MCF 10A (cell line): ENCODE data around the gene KRTAP6-2. TPM values are rescaled to one million over a fixed set of nuclear protein-coding genes. Genes with fewer than 3 reads are reported as not detected.
A peak's percentile ranks its signal among the peaks of the same experiment; 100 is the strongest.

ENCODE experiments used
- BruUV-seq: library from RNA; stranded (reverse); fragments of 400-500 nt; replicated peaks from 2 replicates; lab custom pipeline; 2021; lab: Mats Ljungman, UMichigan
- CTCF ChIA-PET: fragments of 300-600 bp; sonication (Branson Sonifier 250); formaldehyde crosslinking; extraction: SDS; loops from one replicate; lab custom pipeline; 2021; ENCODE audit warnings: antibody characterized with exemption, inconsistent platforms; lab: Yijun Ruan, JAX
- POLR2A ChIA-PET: fragments of 300-600, 350-650 bp; sonication (Branson Sonifier 250); formaldehyde crosslinking; extraction: SDS; loops from one replicate; lab custom pipeline; 2020; ENCODE audit warnings: antibody characterized with exemption, inconsistent platforms; lab: Yijun Ruan, JAX
- DNase-seq: peaks from one replicate; pipeline ENCODE4 v3.0.0-alpha.2; 2018; ENCODE audit not compliant: unreplicated experiment
- H3K27ac Mint-ChIP-seq: one replicate; pipeline ENCODE4 v1.8.0; 2022; ENCODE audit warnings: mild to moderate bottlenecking, low read depth, mixed read lengths; ENCODE audit not compliant: unreplicated experiment
- H3K27me3 Mint-ChIP-seq: one replicate; pipeline ENCODE4 v1.8.0; 2022; ENCODE audit warnings: mixed read lengths; ENCODE audit not compliant: insufficient read depth, unreplicated experiment
- H3K36me3 Mint-ChIP-seq: one replicate; pipeline ENCODE4 v1.8.0; 2022; ENCODE audit warnings: mild to moderate bottlenecking, moderate library complexity, mixed read lengths; ENCODE audit not compliant: insufficient read depth, unreplicated experiment
- H3K4me1 Mint-ChIP-seq: one replicate; pipeline ENCODE4 v1.8.0; 2022; ENCODE audit warnings: mixed read lengths; ENCODE audit not compliant: insufficient read depth, unreplicated experiment
- H3K4me3 Mint-ChIP-seq: one replicate; pipeline ENCODE4 v1.8.0; 2022; ENCODE audit warnings: mild to moderate bottlenecking, moderate library complexity, mixed read lengths; ENCODE audit not compliant: unreplicated experiment
- H3K9me3 Mint-ChIP-seq: one replicate; pipeline ENCODE4 v1.8.0; 2022; ENCODE audit warnings: mixed read lengths; ENCODE audit not compliant: unreplicated experiment
- intact Hi-C: fragments of 100-400 bp; cut with micrococcal nuclease; formaldehyde crosslinking; loops from 2 replicates; pipeline ENCODE4 v1.14.1; 2022
- total RNA-seq: library from RNA; stranded (reverse); gene quantifications from 2 replicates; pipeline ENCODE4 v1.2.3, GENCODE V29; 2022
- TF ChIP-seq, protein P1 (sequence below): fragments of 200-600 bp; IDR thresholded peaks from one replicate; pipeline ENCODE4 v1.8.0; 2022; ENCODE audit warnings: antibody characterized with exemption, mild to moderate bottlenecking; ENCODE audit not compliant: unreplicated experiment

Gene KRTAP6-2
- total RNA-seq, 1 experiment from 2014 or later = not detected

DNA sequence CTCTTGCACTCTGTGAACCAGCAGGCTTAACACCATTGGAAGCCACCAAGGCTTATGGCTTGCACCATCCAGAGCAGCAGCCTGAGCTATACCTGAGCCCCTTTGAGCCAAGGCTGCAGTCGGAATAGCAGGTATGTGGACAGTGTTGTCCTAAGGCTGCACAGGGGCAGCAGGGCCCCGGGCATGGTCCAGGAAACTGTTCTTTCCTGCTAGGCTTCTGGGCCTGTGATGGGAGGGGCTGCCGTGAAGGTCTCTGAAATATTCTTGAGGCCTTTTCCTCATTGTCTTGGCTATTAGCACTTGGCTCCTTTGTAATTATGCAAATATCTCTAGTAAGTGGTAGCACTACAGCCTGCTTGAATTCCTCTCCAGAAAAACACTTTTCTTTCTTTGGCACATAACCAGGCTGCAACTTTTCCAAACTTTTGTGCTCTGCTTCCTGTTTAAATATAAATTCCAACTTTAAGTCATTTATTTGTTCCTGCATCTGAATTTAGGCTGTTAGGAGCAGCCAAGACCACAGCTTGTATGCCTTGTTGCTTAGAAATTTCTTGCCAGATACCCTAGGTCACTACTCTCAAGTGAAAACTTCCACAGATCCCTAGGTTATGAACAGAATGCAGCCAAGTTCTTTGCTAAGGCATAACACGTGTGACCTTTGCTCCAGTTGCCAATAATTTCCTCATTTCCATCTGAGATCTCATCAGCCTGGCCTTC is 26.9 kb upstream of the KRTAP6-2 start:
- H3K27ac Mint-ChIP-seq = no peak overlapping the region
- intact Hi-C loops = no loop called here
- no peak overlapping the region for H3K4me3 Mint-ChIP-seq
- no peaks in the 10 kb centered on the region for H3K27me3 Mint-ChIP-seq
- ChIA-PET CTCF (interaction anchor here (0.6 kb wide), 1 partner anchor 87 kb away, joined by 3 read pairs; no protein-coding TSS in a partner anchor), POLR2A (no interaction called here)
- no peaks in the 10 kb centered on the region for H3K36me3 Mint-ChIP-seq
- no peaks in the 10 kb centered on the region for H3K4me1 Mint-ChIP-seq
- H3K9me3 Mint-ChIP-seq = peaks cover 8% of the 10 kb centered on the region
- no TSS peak for BruUV-seq
- DNase-seq = no peak
- TF ChIP-seq, protein P1, sequence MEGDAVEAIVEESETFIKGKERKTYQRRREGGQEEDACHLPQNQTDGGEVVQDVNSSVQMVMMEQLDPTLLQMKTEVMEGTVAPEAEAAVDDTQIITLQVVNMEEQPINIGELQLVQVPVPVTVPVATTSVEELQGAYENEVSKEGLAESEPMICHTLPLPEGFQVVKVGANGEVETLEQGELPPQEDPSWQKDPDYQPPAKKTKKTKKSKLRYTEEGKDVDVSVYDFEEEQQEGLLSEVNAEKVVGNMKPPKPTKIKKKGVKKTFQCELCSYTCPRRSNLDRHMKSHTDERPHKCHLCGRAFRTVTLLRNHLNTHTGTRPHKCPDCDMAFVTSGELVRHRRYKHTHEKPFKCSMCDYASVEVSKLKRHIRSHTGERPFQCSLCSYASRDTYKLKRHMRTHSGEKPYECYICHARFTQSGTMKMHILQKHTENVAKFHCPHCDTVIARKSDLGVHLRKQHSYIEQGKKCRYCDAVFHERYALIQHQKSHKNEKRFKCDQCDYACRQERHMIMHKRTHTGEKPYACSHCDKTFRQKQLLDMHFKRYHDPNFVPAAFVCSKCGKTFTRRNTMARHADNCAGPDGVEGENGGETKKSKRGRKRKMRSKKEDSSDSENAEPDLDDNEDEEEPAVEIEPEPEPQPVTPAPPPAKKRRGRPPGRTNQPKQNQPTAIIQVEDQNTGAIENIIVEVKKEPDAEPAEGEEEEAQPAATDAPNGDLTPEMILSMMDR = no peak

DNA sequence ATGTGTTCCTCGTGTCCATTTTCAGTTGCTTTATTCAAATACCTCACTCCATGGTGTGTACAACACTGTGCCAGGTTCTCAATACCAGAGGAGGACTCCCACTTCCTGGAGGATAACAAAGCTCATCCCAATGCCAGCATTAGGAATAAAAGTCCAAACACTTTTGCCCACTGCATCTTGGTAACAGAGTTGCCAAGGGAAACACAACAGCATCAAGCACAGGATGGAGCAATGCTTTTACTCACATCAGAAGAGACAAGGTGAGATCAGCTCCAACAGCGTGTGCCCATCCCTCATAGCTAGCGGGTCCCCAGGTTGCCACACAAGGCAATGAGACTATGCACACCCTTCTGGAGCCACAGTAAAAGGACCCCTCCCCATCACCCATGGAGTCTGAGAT is 24.7 kb upstream of the KRTAP6-2 start:
- peaks cover 7% of the 10 kb centered on the region for H3K9me3 Mint-ChIP-seq
- no peak overlapping the region for H3K27ac Mint-ChIP-seq
- intact Hi-C loops = no loop called here
- H3K27me3 Mint-ChIP-seq = no peaks in the 10 kb centered on the region
- H3K36me3 Mint-ChIP-seq = no peaks in the 10 kb centered on the region
- H3K4me1 Mint-ChIP-seq = no peaks in the 10 kb centered on the region
- no peak overlapping the region for H3K4me3 Mint-ChIP-seq
- TF ChIP-seq, protein P1 = no peak
- ChIA-PET POLR2A (interaction anchor here (0.6 kb wide), 2 partner anchors 149 to 1717 kb away, joined by 3 to 4 read pairs; no protein-coding TSS in a partner anchor), CTCF (no interaction called here)
- DNase-seq = no peak
- no TSS peak for BruUV-seq

GRCh38 chr21:30620522-30620921 is 21.8 kb upstream of the KRTAP6-2 start, which contains the start of gene KRTAP20-4:
TSS of gene KRTAP20-4 (plus strand) at chr21:30620627.
- ChIA-PET CTCF (no interaction called here), POLR2A (no interaction called here)
- intact Hi-C loops = no loop called here
- Mint-ChIP-seq H3K27me3 (no peaks in the 10 kb centered on the region), H3K36me3 (no peaks in the 10 kb centered on the region), H3K4me3 (no peak within 1 kb of the TSS), H3K4me1 (no peaks in the 10 kb centered on the region), H3K27ac (peak within 1 kb of the TSS; percentile 51), H3K9me3 (no peaks in the 10 kb centered on the region)
- TF ChIP-seq, protein P1 = no peak
- DNase-seq = no peak
- no TSS peak for BruUV-seq

- no peaks in the 10 kb centered on the region for H3K4me1 Mint-ChIP-seq
- H3K4me3 Mint-ChIP-seq = no peak overlapping the region
- H3K27me3 Mint-ChIP-seq = no peaks in the 10 kb centered on the region
- intact Hi-C loops = no loop called here
- H3K9me3 Mint-ChIP-seq = no peaks in the 10 kb centered on the region
- CTCF ChIA-PET = interaction anchor here (0.6 kb wide), 1 partner anchor 219 kb away, joined by 3 read pairs; no protein-coding TSS in a partner anchor
- no peaks in the 10 kb centered on the region for H3K36me3 Mint-ChIP-seq
- POLR2A ChIA-PET = no interaction called here
- BruUV-seq = no TSS peak
- TF ChIP-seq, protein P1 = no peak
- H3K27ac Mint-ChIP-seq = no peak overlapping the region
- no peak for DNase-seq
Measured at GRCh38 chr21:30620080-30620479, 21.4 kb upstream of the KRTAP6-2 start.
